IMR-90 (cell line): ENCODE measurements around the gene GJB3. TPM values are rescaled to one million over a fixed set of nuclear protein-coding genes. Genes with fewer than 3 reads are reported as not detected.

Experiments
- ATAC-seq: fragments of 200-7000 bp; cut with Tn5 transposase; 2 replicates; pipeline ENCODE4 v1.9.1; 2020; ENCODE audit warnings: low read depth, mild to moderate bottlenecking, moderate library complexity
- BruUV-seq: library from RNA; stranded (reverse); fragments of 400-500 nt; replicated peaks from 2 replicates; lab custom pipeline; 2021; lab: Mats Ljungman, UMichigan
- CTCF ChIA-PET: fragments of 300-600 bp; formaldehyde crosslinking; extraction: SDS; loops from one replicate; lab custom pipeline; 2021; ENCODE audit warnings: antibody characterized with exemption; lab: Yijun Ruan, JAX
- POLR2A ChIA-PET: fragments of 300-600 bp; sonication (Branson Sonifier 250); formaldehyde crosslinking; loops from one replicate; lab custom pipeline; 2022; ENCODE audit warnings: antibody characterized with exemption; ENCODE audit not compliant: unreplicated experiment; lab: Charles Lee
- DNase-seq: peaks from one replicate; pipeline ENCODE4 v3.0.0; 2013
- H2AFZ ChIP-seq: replicated peaks from 2 replicates; pipeline ENCODE3; 2013; ENCODE audit warnings: low read length, mild to moderate bottlenecking; ENCODE audit not compliant: poor library complexity
- H2AK5ac ChIP-seq: 2 replicates; pipeline ENCODE4 v1.6.1; 2013; ENCODE audit warnings: low read depth, low read length, inconsistent platforms
- H2AK9ac ChIP-seq: replicated peaks from 2 replicates; pipeline ENCODE3; 2013; ENCODE audit warnings: mild to moderate bottlenecking, low read depth, low read length, moderate library complexity; ENCODE audit not compliant: poor library complexity
- H2BK120ac ChIP-seq: 2 replicates; pipeline ENCODE4 v1.6.1; 2013; ENCODE audit warnings: low read depth, low read length, inconsistent platforms
- H2BK15ac ChIP-seq: 3 replicates; pipeline ENCODE4 v1.6.1; 2013; ENCODE audit warnings: low read depth, low read length, inconsistent platforms
- H2BK20ac ChIP-seq: 2 replicates; pipeline ENCODE4 v1.6.1; 2013; ENCODE audit warnings: low read depth, mild to moderate bottlenecking, inconsistent platforms, low read length, moderate library complexity
- H2BK5ac ChIP-seq: 2 replicates; pipeline ENCODE4 v1.6.1; 2013; ENCODE audit warnings: mild to moderate bottlenecking, low read depth, low read length, inconsistent platforms; ENCODE audit not compliant: poor library complexity, severe bottlenecking
- H3K14ac ChIP-seq: replicated peaks from 2 replicates; pipeline ENCODE4 v1.6.1; 2013; ENCODE audit warnings: low read depth, low read length, inconsistent platforms
- H3K18ac ChIP-seq: 2 replicates; pipeline ENCODE4 v1.6.1; 2013; ENCODE audit warnings: low read depth, low read length, control low read depth
- H3K23ac ChIP-seq: 2 replicates; pipeline ENCODE4 v1.6.1; 2013; ENCODE audit warnings: low read depth, low read length, inconsistent platforms
- H3K27ac ChIP-seq: 2 replicates; pipeline ENCODE4 v1.5.1; 2013; ENCODE audit warnings: mild to moderate bottlenecking, control low read depth, low read length; ENCODE audit not compliant: insufficient read depth
- H3K27me3 ChIP-seq: 2 replicates; pipeline ENCODE4 v1.6.1; 2013; ENCODE audit warnings: low read length; ENCODE audit not compliant: control insufficient read depth, insufficient read depth
- H3K36me3 ChIP-seq: 2 replicates; pipeline ENCODE4 v1.6.1; 2013; ENCODE audit warnings: low read length, mixed read lengths; ENCODE audit not compliant: control insufficient read depth, insufficient read depth
- H3K4ac ChIP-seq: 2 replicates; pipeline ENCODE4 v1.6.1; 2013; ENCODE audit warnings: low read depth, low read length, inconsistent platforms
- H3K4me1 ChIP-seq: 2 replicates; pipeline ENCODE4 v1.6.1; 2013; ENCODE audit warnings: low read length, mixed read lengths; ENCODE audit not compliant: control insufficient read depth, insufficient read depth
- H3K4me2 ChIP-seq: 2 replicates; pipeline ENCODE4 v1.6.1; 2013; ENCODE audit warnings: low read depth, mild to moderate bottlenecking, control low read depth, low read length, moderate library complexity
- H3K4me3 ChIP-seq: 2 replicates; pipeline ENCODE4 v1.5.1; 2013; ENCODE audit warnings: low read depth, mild to moderate bottlenecking, control low read depth, low read length, moderate library complexity; ENCODE audit not compliant: insufficient read depth
- H3K56ac ChIP-seq: 2 replicates; pipeline ENCODE4 v1.6.1; 2013; ENCODE audit warnings: low read length, inconsistent platforms; ENCODE audit not compliant: insufficient read depth; ENCODE audit errors: extremely low read depth
- H3K79me1 ChIP-seq, 2 experiments: 2 replicates each; pipeline ENCODE4 v1.6.1; 2013; ENCODE audit warnings: low read length in 2 of 2, inconsistent platforms in 1 of 2, low read depth in 1 of 2
- H3K9ac ChIP-seq: 2 replicates; pipeline ENCODE4 v1.6.1; 2013; ENCODE audit warnings: low read depth, low read length, control low read depth
- H3K9me1 ChIP-seq: 2 replicates; pipeline ENCODE4 v1.6.1; 2013; ENCODE audit warnings: low read length, inconsistent platforms; ENCODE audit not compliant: insufficient read depth
- H3K9me3 ChIP-seq: 2 replicates; pipeline ENCODE4 v1.6.1; 2013; ENCODE audit warnings: low read length; ENCODE audit not compliant: control insufficient read depth, insufficient read depth
- H4K20me1 ChIP-seq: 2 replicates; pipeline ENCODE4 v1.6.1; 2013; ENCODE audit warnings: low read length, inconsistent platforms; ENCODE audit not compliant: insufficient read depth
- H4K5ac ChIP-seq: 2 replicates; pipeline ENCODE4 v1.6.1; 2013; ENCODE audit warnings: mild to moderate bottlenecking, low read depth, low read length, control low read depth
- H4K8ac ChIP-seq, 2 experiments: 2 replicates each; pipeline ENCODE4 v1.6.1; 2013; ENCODE audit warnings: low read depth in 2 of 2, low read length in 2 of 2, control low read depth in 1 of 2, inconsistent platforms in 1 of 2
- H4K91ac ChIP-seq: 2 replicates; pipeline ENCODE4 v1.6.1; 2013; ENCODE audit warnings: low read depth, low read length, inconsistent platforms; ENCODE audit not compliant: insufficient read depth
- BHLHE40 ChIP-seq: fragments of 150-350 bp; IDR thresholded peaks from 2 replicates; pipeline ENCODE4 v1.6.1; 2016; ENCODE audit warnings: mild to moderate bottlenecking, low read depth, low read length
- CEBPB ChIP-seq: IDR thresholded peaks from 2 replicates; pipeline ENCODE4 v1.6.1; 2012; ENCODE audit warnings: low read depth, low read length, improper control_type of control experiment
- CHD1 ChIP-seq: IDR thresholded peaks from 2 replicates; pipeline ENCODE4 v1.6.1; 2012; ENCODE audit warnings: low read depth, low read length, improper control_type of control experiment
- CTCF ChIP-seq: conservative IDR thresholded peaks from 2 replicates; pipeline ENCODE4 v1.5.1; 2012; ENCODE audit warnings: mild to moderate bottlenecking, low read depth, low read length, improper control_type of control experiment
- FOS ChIP-seq: fragments of 150-350 bp; IDR thresholded peaks from 2 replicates; pipeline ENCODE4 v1.6.1; 2016; ENCODE audit warnings: low read depth, low read length
- MAFK ChIP-seq: IDR thresholded peaks from 2 replicates; pipeline ENCODE4 v1.6.1; 2012; ENCODE audit warnings: low read depth, low read length, improper control_type of control experiment
- MAZ ChIP-seq: IDR thresholded peaks from 2 replicates; pipeline ENCODE4 v1.6.1; 2012; ENCODE audit warnings: low read depth, mild to moderate bottlenecking, low read length, improper control_type of control experiment, moderate library complexity, borderline replicate concordance
- MXI1 ChIP-seq: IDR thresholded peaks from 2 replicates; pipeline ENCODE4 v1.6.1; 2012; ENCODE audit warnings: low read depth, mild to moderate bottlenecking, low read length, moderate library complexity, borderline replicate concordance
- NFE2L2 ChIP-seq: fragments of 150-350 bp; IDR thresholded peaks from 2 replicates; pipeline ENCODE4 v1.6.1; 2016; ENCODE audit warnings: low read depth, mild to moderate bottlenecking, low read length
- POLR2A ChIP-seq: IDR thresholded peaks from 2 replicates; pipeline ENCODE4 v1.6.1; 2012; ENCODE audit warnings: mild to moderate bottlenecking, low read depth, low read length
- RAD21 ChIP-seq: IDR thresholded peaks from 2 replicates; pipeline ENCODE4 v1.6.1; 2012; ENCODE audit warnings: low read length, improper control_type of control experiment
- RCOR1 ChIP-seq: IDR thresholded peaks from 2 replicates; pipeline ENCODE4 v1.6.1; 2012; ENCODE audit warnings: mild to moderate bottlenecking, low read length, improper control_type of control experiment; ENCODE audit not compliant: insufficient replicate concordance
- RFX5 ChIP-seq: IDR thresholded peaks from 2 replicates; pipeline ENCODE4 v1.8.0; 2012; ENCODE audit warnings: low read depth, mild to moderate bottlenecking, low read length, moderate library complexity
- SMC3 ChIP-seq: fragments of 150-350 bp; IDR thresholded peaks from 2 replicates; pipeline ENCODE4 v1.6.1; 2016; ENCODE audit warnings: low read depth, mild to moderate bottlenecking, antibody characterized with exemption, low read length, moderate library complexity
- WGBS, 2 experiments: methylation state at CpG; one replicate each; pipeline versions ENCODE4 v1.1.5 to v1.1.7; 2013; ENCODE audit warnings: missing lambda C conversion rate in 2 of 2; ENCODE audit not compliant: insufficient read length in 1 of 2; ENCODE audit errors: extremely low coverage in 2 of 2; 5-methylcytosine and 5-hydroxymethylcytosine counted together
- dilution Hi-C: fragments of 300-500 bp; cut with HindIII; formaldehyde crosslinking; loops from one replicate; pipeline ENCODE4 v1.14.3; 2018; ENCODE audit warnings: low sequenced_read_pairs; ENCODE audit not compliant: unreplicated experiment
- in situ Hi-C: fragments of 300-500 bp; cut with MboI; formaldehyde crosslinking; loops from 3 replicates; pipeline ENCODE4 v1.14.3; 2019; ENCODE audit warnings: low sequenced_read_pairs, inconsistent platforms, mixed read lengths
- intact Hi-C: fragments of 100-400 bp; cut with micrococcal nuclease; formaldehyde crosslinking; loops from 2 replicates; pipeline ENCODE4 v1.10.0; 2022
- polyA plus RNA-seq, 3 experiments: library from polyadenylated mRNA; depleted of rRNA; stranded (reverse); fragments of >200 nt; gene quantifications; 2 replicates each; pipeline ENCODE4 v1.2.3, GENCODE V29; 2012; ENCODE audit warnings: low replicate concordance in 1 of 3
- total RNA-seq: library from RNA; depleted of rRNA; stranded (reverse); fragments of >200 nt; gene quantifications from 2 replicates; pipeline ENCODE4 v1.2.3, GENCODE V29; 2012
- TF ChIP-seq, protein P1 (sequence below): fragments of 150-350 bp; IDR thresholded peaks from 2 replicates; pipeline ENCODE4 v1.6.1; 2016; ENCODE audit warnings: low read depth, mild to moderate bottlenecking, low read length, moderate library complexity, borderline replicate concordance
- TF ChIP-seq, protein P2 (sequence below): fragments of 150-350 bp; IDR thresholded peaks from 2 replicates; pipeline ENCODE4 v1.6.1; 2017; ENCODE audit warnings: mild to moderate bottlenecking, antibody characterized with exemption, low read length, low read depth

Gene GJB3
- total and polyA plus RNA-seq, 2 of the 4 experiments (the other 2 are of a cell fraction) = not detected

GRCh38 chr1:34743775-34744174, 37.2 kb upstream of the GJB3 start:
- Histone ChIP-seq H3K9me1 (no peaks in the 10 kb centered on the region), H2BK20ac (no peak overlapping the region), H2AK5ac (no peak overlapping the region), H2BK5ac (no peak overlapping the region), H2BK120ac (no peak overlapping the region), H4K91ac (no peak overlapping the region), H3K14ac (no peak overlapping the region), H3K9ac (no peak overlapping the region), H3K27ac (no peak overlapping the region), H3K79me1 (no peaks in the 10 kb centered on the region), H3K36me3 (no peaks in the 10 kb centered on the region), H2AFZ (no peak overlapping the region), H3K4me3 (no peak overlapping the region), H3K4me1 (no peaks in the 10 kb centered on the region), H4K5ac (no peak overlapping the region), H3K23ac (no peak overlapping the region), H3K4ac (no peak overlapping the region), H2BK15ac (no peak overlapping the region), H3K18ac (no peak overlapping the region), H3K4me2 (no peak overlapping the region), H3K56ac (no peak overlapping the region), H4K20me1 (no peaks in the 10 kb centered on the region), H3K9me3 (no peaks in the 10 kb centered on the region), H4K8ac (no peak overlapping the region), H2AK9ac (no peak overlapping the region), H3K27me3 (peaks cover 3% of the 10 kb centered on the region; the same call in 1 of the 2 replicates)
- ChIA-PET CTCF (interaction anchor here (2.0 to 3.3 kb wide), 2 partner anchors 9 to 1111 kb away, joined by 7 to 26 read pairs; no protein-coding TSS in a partner anchor), POLR2A (no interaction called here)
- BruUV-seq = no TSS peak
- no peak for DNase-seq
- no peak for ATAC-seq
- dilution Hi-C loops = no loop called here
- no peak for TF ChIP-seq CHD1
- TF ChIP-seq POLR2A = no peak
- no peak for TF ChIP-seq MXI1
- no peak for TF ChIP-seq FOS
- TF ChIP-seq, protein P1, sequence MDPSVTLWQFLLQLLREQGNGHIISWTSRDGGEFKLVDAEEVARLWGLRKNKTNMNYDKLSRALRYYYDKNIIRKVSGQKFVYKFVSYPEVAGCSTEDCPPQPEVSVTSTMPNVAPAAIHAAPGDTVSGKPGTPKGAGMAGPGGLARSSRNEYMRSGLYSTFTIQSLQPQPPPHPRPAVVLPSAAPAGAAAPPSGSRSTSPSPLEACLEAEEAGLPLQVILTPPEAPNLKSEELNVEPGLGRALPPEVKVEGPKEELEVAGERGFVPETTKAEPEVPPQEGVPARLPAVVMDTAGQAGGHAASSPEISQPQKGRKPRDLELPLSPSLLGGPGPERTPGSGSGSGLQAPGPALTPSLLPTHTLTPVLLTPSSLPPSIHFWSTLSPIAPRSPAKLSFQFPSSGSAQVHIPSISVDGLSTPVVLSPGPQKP = no peak
- TF ChIP-seq RCOR1 = no peak
- TF ChIP-seq CEBPB = no peak
- TF ChIP-seq, protein P2, sequence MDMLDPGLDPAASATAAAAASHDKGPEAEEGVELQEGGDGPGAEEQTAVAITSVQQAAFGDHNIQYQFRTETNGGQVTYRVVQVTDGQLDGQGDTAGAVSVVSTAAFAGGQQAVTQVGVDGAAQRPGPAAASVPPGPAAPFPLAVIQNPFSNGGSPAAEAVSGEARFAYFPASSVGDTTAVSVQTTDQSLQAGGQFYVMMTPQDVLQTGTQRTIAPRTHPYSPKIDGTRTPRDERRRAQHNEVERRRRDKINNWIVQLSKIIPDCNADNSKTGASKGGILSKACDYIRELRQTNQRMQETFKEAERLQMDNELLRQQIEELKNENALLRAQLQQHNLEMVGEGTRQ = no peak
- no peak for TF ChIP-seq MAZ
- no peak for TF ChIP-seq BHLHE40
- no peak for TF ChIP-seq CTCF
- TF ChIP-seq RFX5 = no peak
- no peak for TF ChIP-seq MAFK
- TF ChIP-seq RAD21 = no peak
- no peak for TF ChIP-seq SMC3
- TF ChIP-seq NFE2L2 = no peak
- intact Hi-C loops = no loop called here
- in situ Hi-C loops = loop anchor here (10.0 kb wide), 1 partner anchor 1109 kb away; no protein-coding TSS in a partner anchor
- 20% methylated on average over 1 of the region's 6 CpGs; no CpG with 5 or more reads in 1 of the 2 experiments for WGBS, 2 experiments
